ENCODE results near the gene SLCO3A1.

The SLCO3A1 gene

GRCh38 chr15:92049290-92049989 lies 195.9 kb downstream of the SLCO3A1 start:
- no peak for DNase-seq
- Histone ChIP-seq H4K20me1 (ENCODE audit: insufficient read depth, low read length) (no peaks in the 10 kb centered on the region), H3K9ac (ENCODE audit: low read depth, low read length) (no peak overlapping the region), H3K79me2 (ENCODE audit: insufficient read depth, low read length) (no peaks in the 10 kb centered on the region), H3K4me2 (ENCODE audit: insufficient read depth, low read length) (no peak overlapping the region), H3K9me3 (ENCODE audit: insufficient read depth, low read length, severe bottlenecking) (no peaks in the 10 kb centered on the region), H3K27me3 (ENCODE audit: insufficient read depth, low read length, poor library complexity) (no peaks in the 10 kb centered on the region), H3K27ac (ENCODE audit: low read length) (no peak overlapping the region), H3K4me1 (ENCODE audit: insufficient read depth, low read length) (no peaks in the 10 kb centered on the region), H3K4me3 (ENCODE audit: low read depth in 1 of 2, low read length in 2 of 2) (no peak overlapping the region), H2AFZ (ENCODE audit: low read depth, low read length) (no peak overlapping the region), H3K36me3 (ENCODE audit: insufficient read depth, low read length) (no peaks in the 10 kb centered on the region)
- TF ChIP-seq, protein P1, sequence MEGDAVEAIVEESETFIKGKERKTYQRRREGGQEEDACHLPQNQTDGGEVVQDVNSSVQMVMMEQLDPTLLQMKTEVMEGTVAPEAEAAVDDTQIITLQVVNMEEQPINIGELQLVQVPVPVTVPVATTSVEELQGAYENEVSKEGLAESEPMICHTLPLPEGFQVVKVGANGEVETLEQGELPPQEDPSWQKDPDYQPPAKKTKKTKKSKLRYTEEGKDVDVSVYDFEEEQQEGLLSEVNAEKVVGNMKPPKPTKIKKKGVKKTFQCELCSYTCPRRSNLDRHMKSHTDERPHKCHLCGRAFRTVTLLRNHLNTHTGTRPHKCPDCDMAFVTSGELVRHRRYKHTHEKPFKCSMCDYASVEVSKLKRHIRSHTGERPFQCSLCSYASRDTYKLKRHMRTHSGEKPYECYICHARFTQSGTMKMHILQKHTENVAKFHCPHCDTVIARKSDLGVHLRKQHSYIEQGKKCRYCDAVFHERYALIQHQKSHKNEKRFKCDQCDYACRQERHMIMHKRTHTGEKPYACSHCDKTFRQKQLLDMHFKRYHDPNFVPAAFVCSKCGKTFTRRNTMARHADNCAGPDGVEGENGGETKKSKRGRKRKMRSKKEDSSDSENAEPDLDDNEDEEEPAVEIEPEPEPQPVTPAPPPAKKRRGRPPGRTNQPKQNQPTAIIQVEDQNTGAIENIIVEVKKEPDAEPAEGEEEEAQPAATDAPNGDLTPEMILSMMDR (IDR thresholded peaks at IDR 0.05; ENCODE audit: borderline replicate concordance, extremely low read depth, low read length, poor library complexity, severe bottlenecking): no peak
- no peak for TF ChIP-seq EZH2 (IDR thresholded peaks at IDR 0.05; ENCODE audit: borderline replicate concordance, low read depth, low read length, severe bottlenecking)
- no peak for ATAC-seq (ENCODE audit: insufficient read depth, low read depth)

DNA sequence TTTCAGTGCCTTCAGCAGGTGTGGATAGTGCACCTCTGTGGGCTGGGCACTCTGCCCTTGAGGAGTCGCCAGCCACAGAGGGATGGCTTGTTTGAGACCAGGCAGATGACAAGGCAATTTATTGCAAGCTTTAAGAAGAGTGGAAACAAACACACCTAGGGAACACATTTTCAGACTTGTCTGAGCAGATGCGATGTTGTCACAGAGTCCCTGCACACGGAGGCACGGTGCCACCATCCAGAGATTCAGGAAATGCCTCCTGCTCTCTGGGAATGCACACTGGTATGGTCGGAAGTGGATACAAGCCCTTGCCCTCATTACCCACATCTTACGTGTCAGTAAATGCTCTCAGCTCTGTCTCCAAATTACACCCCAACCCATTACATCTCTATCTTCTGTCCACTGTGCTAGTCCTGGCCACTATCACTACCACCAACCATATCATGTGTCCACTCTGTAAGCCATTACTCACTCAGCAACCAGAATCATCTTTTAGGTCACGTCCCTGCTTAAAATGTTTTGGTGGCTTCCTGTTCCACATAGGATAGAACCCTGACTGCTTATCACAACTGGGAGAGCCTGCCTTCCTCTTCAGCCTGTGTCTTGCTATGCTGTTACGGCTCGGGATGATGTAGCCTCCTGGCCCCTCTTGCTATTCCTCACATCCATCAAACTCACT lies 196.9 kb downstream of the SLCO3A1 start:
- no peak overlapping the region for H2AFZ ChIP-seq (ENCODE audit: low read depth, low read length)
- H3K79me2 ChIP-seq (ENCODE audit: insufficient read depth, low read length): no peaks in the 10 kb centered on the region
- no peak overlapping the region for H3K4me2 ChIP-seq (ENCODE audit: insufficient read depth, low read length)
- H3K27ac ChIP-seq (ENCODE audit: low read length): no peak overlapping the region
- H3K27me3 ChIP-seq (ENCODE audit: insufficient read depth, low read length, poor library complexity): no peaks in the 10 kb centered on the region
- no peaks in the 10 kb centered on the region for H3K36me3 ChIP-seq (ENCODE audit: insufficient read depth, low read length)
- DNase-seq (no peak), ATAC-seq (ENCODE audit: insufficient read depth, low read depth) (no peak)
- TF ChIP-seq, protein P1 (IDR thresholded peaks at IDR 0.05; ENCODE audit: borderline replicate concordance, extremely low read depth, low read length, poor library complexity, severe bottlenecking): no peak
- no peak for TF ChIP-seq EZH2 (IDR thresholded peaks at IDR 0.05; ENCODE audit: borderline replicate concordance, low read depth, low read length, severe bottlenecking)
- no peaks in the 10 kb centered on the region for H3K4me1 ChIP-seq (ENCODE audit: insufficient read depth, low read length)
- no peaks in the 10 kb centered on the region for H3K9me3 ChIP-seq (ENCODE audit: insufficient read depth, low read length, severe bottlenecking)
- no peaks in the 10 kb centered on the region for H4K20me1 ChIP-seq (ENCODE audit: insufficient read depth, low read length)
- H3K9ac ChIP-seq (ENCODE audit: low read depth, low read length): no peak overlapping the region
- H3K4me3 ChIP-seq (ENCODE audit: low read depth in 1 of 2, low read length in 2 of 2): no peak overlapping the region

DNA sequence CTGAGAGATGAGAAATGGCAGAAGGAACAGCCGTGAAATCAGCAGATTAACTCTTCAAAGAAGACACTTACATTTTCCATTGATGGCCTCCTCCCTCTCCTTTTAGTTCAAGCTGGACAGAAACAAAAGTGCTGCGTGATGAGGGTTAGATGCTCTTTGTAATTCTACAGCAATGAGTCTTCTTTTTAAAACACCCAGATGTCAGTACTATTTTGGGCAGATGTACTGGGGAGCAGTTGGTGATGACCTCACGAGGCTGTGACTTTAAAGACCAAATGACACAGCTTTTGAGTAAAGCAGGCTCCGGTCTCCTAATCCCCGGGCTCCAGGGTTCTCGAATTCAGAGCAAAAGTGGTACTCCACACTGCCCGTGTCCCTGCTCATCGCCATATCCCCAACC lies 198.2 kb downstream of the SLCO3A1 start:
- no peak overlapping the region for H3K4me2 ChIP-seq (ENCODE audit: insufficient read depth, low read length)
- H3K27ac ChIP-seq (ENCODE audit: low read length): no peak overlapping the region
- TF ChIP-seq, protein P1 (IDR thresholded peaks at IDR 0.05; ENCODE audit: borderline replicate concordance, extremely low read depth, low read length, poor library complexity, severe bottlenecking): no peak
- TF ChIP-seq EZH2 (IDR thresholded peaks at IDR 0.05; ENCODE audit: borderline replicate concordance, low read depth, low read length, severe bottlenecking): no peak
- no peak overlapping the region for H3K4me3 ChIP-seq (ENCODE audit: low read depth in 1 of 2, low read length in 2 of 2)
- no peak overlapping the region for H2AFZ ChIP-seq (ENCODE audit: low read depth, low read length)
- H4K20me1 ChIP-seq (ENCODE audit: insufficient read depth, low read length): no peaks in the 10 kb centered on the region
- H3K27me3 ChIP-seq (ENCODE audit: insufficient read depth, low read length, poor library complexity): no peaks in the 10 kb centered on the region
- no peaks in the 10 kb centered on the region for H3K79me2 ChIP-seq (ENCODE audit: insufficient read depth, low read length)
- H3K9ac ChIP-seq (ENCODE audit: low read depth, low read length): no peak overlapping the region
- no peaks in the 10 kb centered on the region for H3K36me3 ChIP-seq (ENCODE audit: insufficient read depth, low read length)
- ATAC-seq (ENCODE audit: insufficient read depth, low read depth) (no peak), DNase-seq (no peak)
- H3K4me1 ChIP-seq (ENCODE audit: insufficient read depth, low read length): no peaks in the 10 kb centered on the region
- H3K9me3 ChIP-seq (ENCODE audit: insufficient read depth, low read length, severe bottlenecking): no peaks in the 10 kb centered on the region
